ENCODE results near the gene MAN2A2. TPM values are rescaled to one million over a fixed set of nuclear protein-coding genes. Genes with fewer than 3 reads are reported as not detected.

The MAN2A2 gene
- total and polyA plus RNA-seq, 9 of the 15 experiments (the other 6 are each of a cell fraction or from before 2014, with no cell fraction given) = 7.3 to 151 (median 43.4) TPM

GRCh38 chr15:90869140-90869541, 34.0 kb upstream of the MAN2A2 start (continued):
- TF ChIP-seq MXD1 (CRISPR knock-in tag; IDR thresholded peaks at IDR 0.05; ENCODE audit: borderline replicate concordance, poor library complexity, severe bottlenecking) = no peak
- TF ChIP-seq ZNF146 (CRISPR knock-in tag; IDR thresholded peaks at IDR 0.05; ENCODE audit: unreplicated experiment) = no peak
- TF ChIP-seq TBL1XR1 (IDR thresholded peaks at IDR 0.05; ENCODE audit: low read length in 2 of 2) = no peak; a peak in 1 of 4 replicates
- no peak for TF ChIP-seq ZNF324 (CRISPR knock-in tag; IDR thresholded peaks at IDR 0.05)
- no peak for TF ChIP-seq JUNB (CRISPR knock-in tag; conservative IDR thresholded peaks at IDR 0.05)
- no peak for TF ChIP-seq ZBTB11 (CRISPR knock-in tag; IDR thresholded peaks at IDR 0.05)
- no peak for TF ChIP-seq FOXP1 (CRISPR knock-in tag; IDR thresholded peaks at IDR 0.05)
- no peak for TF ChIP-seq MCM3 (IDR thresholded peaks at IDR 0.05)
- TF ChIP-seq ZNF253 (CRISPR knock-in tag; conservative IDR thresholded peaks at IDR 0.05) = no peak
- no peak for TF ChIP-seq SRSF3 (IDR thresholded peaks at IDR 0.05; ENCODE audit: insufficient read depth, low read length)
- no peak for TF ChIP-seq THAP7 (CRISPR knock-in tag; IDR thresholded peaks at IDR 0.05)
- no peak for TF ChIP-seq IRF9 (tag; IDR thresholded peaks at IDR 0.05)
- TF ChIP-seq TCF15 (CRISPR knock-in tag; IDR thresholded peaks at IDR 0.05) = no peak
- TF ChIP-seq NELFE (IDR thresholded peaks at IDR 0.05; ENCODE audit: insufficient read depth, insufficient read length) = no peak
- no peak for TF ChIP-seq ZSCAN32 (CRISPR knock-in tag; IDR thresholded peaks at IDR 0.05)
- no peak for TF ChIP-seq VEZF1 (CRISPR knock-in tag; IDR thresholded peaks at IDR 0.05)
- TF ChIP-seq ZNF57 (CRISPR knock-in tag; IDR thresholded peaks at IDR 0.05) = peak; percentile 13; the same call in 1 of the 2 replicates
